IMR-90 (cell line): ENCODE data around the gene IFFO2. TPM values are rescaled to one million over a fixed set of nuclear protein-coding genes. Genes with fewer than 3 reads are reported as not detected.

ENCODE experiments used
- ATAC-seq: fragments of 200-7000 bp; cut with Tn5 transposase; 2 replicates; pipeline ENCODE4 v1.9.1; 2020; ENCODE audit warnings: low read depth, mild to moderate bottlenecking, moderate library complexity
- BruUV-seq: library from RNA; stranded (reverse); fragments of 400-500 nt; replicated peaks from 2 replicates; lab custom pipeline; 2021; lab: Mats Ljungman, UMichigan
- CTCF ChIA-PET: fragments of 300-600 bp; formaldehyde crosslinking; extraction: SDS; loops from one replicate; lab custom pipeline; 2021; ENCODE audit warnings: antibody characterized with exemption; lab: Yijun Ruan, JAX
- POLR2A ChIA-PET: fragments of 300-600 bp; sonication (Branson Sonifier 250); formaldehyde crosslinking; loops from one replicate; lab custom pipeline; 2022; ENCODE audit warnings: antibody characterized with exemption; ENCODE audit not compliant: unreplicated experiment; lab: Charles Lee
- DNase-seq: peaks from one replicate; pipeline ENCODE4 v3.0.0; 2013
- H2AFZ ChIP-seq: replicated peaks from 2 replicates; pipeline ENCODE3; 2013; ENCODE audit warnings: low read length, mild to moderate bottlenecking; ENCODE audit not compliant: poor library complexity
- H2AK5ac ChIP-seq: 2 replicates; pipeline ENCODE4 v1.6.1; 2013; ENCODE audit warnings: low read depth, low read length, inconsistent platforms
- H2AK9ac ChIP-seq: replicated peaks from 2 replicates; pipeline ENCODE3; 2013; ENCODE audit warnings: mild to moderate bottlenecking, low read depth, low read length, moderate library complexity; ENCODE audit not compliant: poor library complexity
- H2BK120ac ChIP-seq: 2 replicates; pipeline ENCODE4 v1.6.1; 2013; ENCODE audit warnings: low read depth, low read length, inconsistent platforms
- H2BK15ac ChIP-seq: 3 replicates; pipeline ENCODE4 v1.6.1; 2013; ENCODE audit warnings: low read depth, low read length, inconsistent platforms
- H2BK20ac ChIP-seq: 2 replicates; pipeline ENCODE4 v1.6.1; 2013; ENCODE audit warnings: low read depth, mild to moderate bottlenecking, inconsistent platforms, low read length, moderate library complexity
- H2BK5ac ChIP-seq: 2 replicates; pipeline ENCODE4 v1.6.1; 2013; ENCODE audit warnings: mild to moderate bottlenecking, low read depth, low read length, inconsistent platforms; ENCODE audit not compliant: poor library complexity, severe bottlenecking
- H3K14ac ChIP-seq: replicated peaks from 2 replicates; pipeline ENCODE4 v1.6.1; 2013; ENCODE audit warnings: low read depth, low read length, inconsistent platforms
- H3K18ac ChIP-seq: 2 replicates; pipeline ENCODE4 v1.6.1; 2013; ENCODE audit warnings: low read depth, low read length, control low read depth
- H3K23ac ChIP-seq: 2 replicates; pipeline ENCODE4 v1.6.1; 2013; ENCODE audit warnings: low read depth, low read length, inconsistent platforms
- H3K27ac ChIP-seq: 2 replicates; pipeline ENCODE4 v1.5.1; 2013; ENCODE audit warnings: mild to moderate bottlenecking, control low read depth, low read length; ENCODE audit not compliant: insufficient read depth
- H3K27me3 ChIP-seq: 2 replicates; pipeline ENCODE4 v1.6.1; 2013; ENCODE audit warnings: low read length; ENCODE audit not compliant: control insufficient read depth, insufficient read depth
- H3K36me3 ChIP-seq: 2 replicates; pipeline ENCODE4 v1.6.1; 2013; ENCODE audit warnings: low read length, mixed read lengths; ENCODE audit not compliant: control insufficient read depth, insufficient read depth
- H3K4ac ChIP-seq: 2 replicates; pipeline ENCODE4 v1.6.1; 2013; ENCODE audit warnings: low read depth, low read length, inconsistent platforms
- H3K4me1 ChIP-seq: 2 replicates; pipeline ENCODE4 v1.6.1; 2013; ENCODE audit warnings: low read length, mixed read lengths; ENCODE audit not compliant: control insufficient read depth, insufficient read depth
- H3K4me2 ChIP-seq: 2 replicates; pipeline ENCODE4 v1.6.1; 2013; ENCODE audit warnings: low read depth, mild to moderate bottlenecking, control low read depth, low read length, moderate library complexity
- H3K4me3 ChIP-seq: 2 replicates; pipeline ENCODE4 v1.5.1; 2013; ENCODE audit warnings: low read depth, mild to moderate bottlenecking, control low read depth, low read length, moderate library complexity; ENCODE audit not compliant: insufficient read depth
- H3K56ac ChIP-seq: 2 replicates; pipeline ENCODE4 v1.6.1; 2013; ENCODE audit warnings: low read length, inconsistent platforms; ENCODE audit not compliant: insufficient read depth; ENCODE audit errors: extremely low read depth
- H3K79me1 ChIP-seq, 2 experiments: 2 replicates each; pipeline ENCODE4 v1.6.1; 2013; ENCODE audit warnings: low read length in 2 of 2, inconsistent platforms in 1 of 2, low read depth in 1 of 2
- H3K9ac ChIP-seq: 2 replicates; pipeline ENCODE4 v1.6.1; 2013; ENCODE audit warnings: low read depth, low read length, control low read depth
- H3K9me1 ChIP-seq: 2 replicates; pipeline ENCODE4 v1.6.1; 2013; ENCODE audit warnings: low read length, inconsistent platforms; ENCODE audit not compliant: insufficient read depth
- H3K9me3 ChIP-seq: 2 replicates; pipeline ENCODE4 v1.6.1; 2013; ENCODE audit warnings: low read length; ENCODE audit not compliant: control insufficient read depth, insufficient read depth
- H4K20me1 ChIP-seq: 2 replicates; pipeline ENCODE4 v1.6.1; 2013; ENCODE audit warnings: low read length, inconsistent platforms; ENCODE audit not compliant: insufficient read depth
- H4K5ac ChIP-seq: 2 replicates; pipeline ENCODE4 v1.6.1; 2013; ENCODE audit warnings: mild to moderate bottlenecking, low read depth, low read length, control low read depth
- H4K8ac ChIP-seq, 2 experiments: 2 replicates each; pipeline ENCODE4 v1.6.1; 2013; ENCODE audit warnings: low read depth in 2 of 2, low read length in 2 of 2, control low read depth in 1 of 2, inconsistent platforms in 1 of 2
- H4K91ac ChIP-seq: 2 replicates; pipeline ENCODE4 v1.6.1; 2013; ENCODE audit warnings: low read depth, low read length, inconsistent platforms; ENCODE audit not compliant: insufficient read depth
- FOS ChIP-seq: fragments of 150-350 bp; IDR thresholded peaks from 2 replicates; pipeline ENCODE4 v1.6.1; 2016; ENCODE audit warnings: low read depth, low read length
- MAZ ChIP-seq: IDR thresholded peaks from 2 replicates; pipeline ENCODE4 v1.6.1; 2012; ENCODE audit warnings: low read depth, mild to moderate bottlenecking, low read length, improper control_type of control experiment, moderate library complexity, borderline replicate concordance
- NFE2L2 ChIP-seq: fragments of 150-350 bp; IDR thresholded peaks from 2 replicates; pipeline ENCODE4 v1.6.1; 2016; ENCODE audit warnings: low read depth, mild to moderate bottlenecking, low read length
- WGBS, 2 experiments: methylation state at CpG; one replicate each; pipeline versions ENCODE4 v1.1.5 to v1.1.7; 2013; ENCODE audit warnings: missing lambda C conversion rate in 2 of 2; ENCODE audit not compliant: insufficient read length in 1 of 2; ENCODE audit errors: extremely low coverage in 2 of 2; 5-methylcytosine and 5-hydroxymethylcytosine counted together
- dilution Hi-C: fragments of 300-500 bp; cut with HindIII; formaldehyde crosslinking; loops from one replicate; pipeline ENCODE4 v1.14.3; 2018; ENCODE audit warnings: low sequenced_read_pairs; ENCODE audit not compliant: unreplicated experiment
- in situ Hi-C: fragments of 300-500 bp; cut with MboI; formaldehyde crosslinking; loops from 3 replicates; pipeline ENCODE4 v1.14.3; 2019; ENCODE audit warnings: low sequenced_read_pairs, inconsistent platforms, mixed read lengths
- intact Hi-C: fragments of 100-400 bp; cut with micrococcal nuclease; formaldehyde crosslinking; loops from 2 replicates; pipeline ENCODE4 v1.10.0; 2022
- polyA plus RNA-seq, 3 experiments: library from polyadenylated mRNA; depleted of rRNA; stranded (reverse); fragments of >200 nt; gene quantifications; 2 replicates each; pipeline ENCODE4 v1.2.3, GENCODE V29; 2012; ENCODE audit warnings: low replicate concordance in 1 of 3
- total RNA-seq: library from RNA; depleted of rRNA; stranded (reverse); fragments of >200 nt; gene quantifications from 2 replicates; pipeline ENCODE4 v1.2.3, GENCODE V29; 2012
- TF ChIP-seq, protein P1 (sequence below): fragments of 150-350 bp; IDR thresholded peaks from 2 replicates; pipeline ENCODE4 v1.6.1; 2017; ENCODE audit warnings: mild to moderate bottlenecking, antibody characterized with exemption, low read length, low read depth
- TF ChIP-seq, protein P2 (sequence below): fragments of 150-350 bp; IDR thresholded peaks from 2 replicates; pipeline ENCODE4 v1.6.1; 2016; ENCODE audit warnings: low read depth, mild to moderate bottlenecking, low read length, moderate library complexity, borderline replicate concordance

The IFFO2 gene
- total and polyA plus RNA-seq, 2 of the 4 experiments (the other 2 are of a cell fraction) = 14.5 to 18.2 TPM

DNA sequence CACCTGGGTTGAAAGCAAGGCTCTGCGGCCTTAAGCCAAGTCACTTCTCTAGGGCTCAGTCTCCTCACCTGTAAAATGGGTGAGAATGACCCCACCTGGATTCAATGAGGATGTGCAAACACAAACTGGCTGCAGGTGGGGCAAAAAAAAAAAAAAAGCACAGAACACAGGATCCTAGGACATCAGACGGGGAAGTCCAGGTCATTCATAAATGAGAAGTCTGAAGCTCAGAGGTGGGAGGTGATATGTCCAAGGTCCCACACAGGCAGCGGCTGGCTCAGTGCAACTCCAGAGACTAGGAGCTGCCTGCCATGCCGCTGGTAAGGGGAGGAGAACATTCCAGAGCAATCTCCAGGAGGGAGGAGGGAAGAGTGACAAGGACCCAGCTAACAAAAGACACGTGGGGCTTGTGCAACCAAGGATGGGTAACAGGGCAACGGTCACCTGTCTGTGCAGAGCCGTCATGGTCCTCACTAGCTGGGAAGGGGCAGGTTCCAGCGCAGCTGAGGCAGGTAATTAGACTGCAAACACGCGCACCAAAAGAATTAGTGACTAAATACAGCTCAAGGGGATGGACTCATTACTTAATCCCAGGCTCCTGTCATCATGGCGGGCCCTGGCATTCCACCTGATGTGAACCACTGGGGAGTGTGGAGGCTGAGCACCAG is 19.5 kb downstream of the IFFO2 start:
- TF ChIP-seq, protein P1, sequence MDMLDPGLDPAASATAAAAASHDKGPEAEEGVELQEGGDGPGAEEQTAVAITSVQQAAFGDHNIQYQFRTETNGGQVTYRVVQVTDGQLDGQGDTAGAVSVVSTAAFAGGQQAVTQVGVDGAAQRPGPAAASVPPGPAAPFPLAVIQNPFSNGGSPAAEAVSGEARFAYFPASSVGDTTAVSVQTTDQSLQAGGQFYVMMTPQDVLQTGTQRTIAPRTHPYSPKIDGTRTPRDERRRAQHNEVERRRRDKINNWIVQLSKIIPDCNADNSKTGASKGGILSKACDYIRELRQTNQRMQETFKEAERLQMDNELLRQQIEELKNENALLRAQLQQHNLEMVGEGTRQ = no peak
- TF ChIP-seq MAZ = no peak
- no peak for TF ChIP-seq NFE2L2
- TF ChIP-seq, protein P2, sequence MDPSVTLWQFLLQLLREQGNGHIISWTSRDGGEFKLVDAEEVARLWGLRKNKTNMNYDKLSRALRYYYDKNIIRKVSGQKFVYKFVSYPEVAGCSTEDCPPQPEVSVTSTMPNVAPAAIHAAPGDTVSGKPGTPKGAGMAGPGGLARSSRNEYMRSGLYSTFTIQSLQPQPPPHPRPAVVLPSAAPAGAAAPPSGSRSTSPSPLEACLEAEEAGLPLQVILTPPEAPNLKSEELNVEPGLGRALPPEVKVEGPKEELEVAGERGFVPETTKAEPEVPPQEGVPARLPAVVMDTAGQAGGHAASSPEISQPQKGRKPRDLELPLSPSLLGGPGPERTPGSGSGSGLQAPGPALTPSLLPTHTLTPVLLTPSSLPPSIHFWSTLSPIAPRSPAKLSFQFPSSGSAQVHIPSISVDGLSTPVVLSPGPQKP = no peak
- TF ChIP-seq FOS = no peak
- Histone ChIP-seq H3K4me2 (no peak overlapping the region), H2BK20ac (0 out of 2 replicates have a peak overlapping the region, but pooled peaks have one; percentile 7), H2AFZ (no peak overlapping the region), H3K9me3 (no peaks in the 10 kb centered on the region), H2BK15ac (no peak overlapping the region), H3K27me3 (no peaks in the 10 kb centered on the region), H3K14ac (no peak overlapping the region), H2BK5ac (no peak overlapping the region), H3K4me1 (peaks cover 48% of the 10 kb centered on the region), H3K9ac (no peak overlapping the region), H3K36me3 (no peaks in the 10 kb centered on the region), H2BK120ac (no peak overlapping the region), H3K4ac (0 out of 2 replicates have a peak overlapping the region, but pooled peaks have one; percentile 20), H3K4me3 (no peak overlapping the region), H3K56ac (no peak overlapping the region), H3K9me1 (peaks cover 47% of the 10 kb centered on the region), H2AK9ac (peak overlapping the region; percentile 34), H2AK5ac (no peak overlapping the region), H4K5ac (no peak overlapping the region), H4K91ac (no peak overlapping the region), H3K79me1 (peaks cover 20 to 84% of the 10 kb centered on the region in 2 experiments), H4K20me1 (peaks cover 29% of the 10 kb centered on the region), H4K8ac (no peak overlapping the region), H3K18ac (no peak overlapping the region), H3K27ac (no peak overlapping the region), H3K23ac (no peak overlapping the region)
- dilution Hi-C loops (no loop called here), in situ Hi-C loops (no loop called here), intact Hi-C loops (no loop called here)
- ATAC-seq (no peak), DNase-seq (no peak)
- no TSS peak for BruUV-seq
- ChIA-PET POLR2A (interaction anchor here (0.7 kb wide), 1 partner anchor 34 kb away, joined by 9 read pairs; no protein-coding TSS in a partner anchor), CTCF (no interaction called here)
- 95% methylated on average over 4 of the region's 11 CpGs; no CpG with 5 or more reads in 1 of the 2 experiments for WGBS, 2 experiments
